Glomerular endothelial cell (primary cell): ENCODE results near the gene CCL7. TPM values are rescaled to one million over a fixed set of nuclear protein-coding genes. Genes with fewer than 3 reads are reported as not detected.
"Not testable (repeated sequence)": the region's sequence is repeated elsewhere in the genome, so short reads cannot be mapped to it uniquely, and the experiment has no call there.

Source experiments
- DNase-seq: peaks from one replicate; pipeline ENCODE4 v3.0.0-alpha.2; 2011; ENCODE audit warnings: low read depth, low spot score; ENCODE audit errors: extremely low read depth
- total RNA-seq: library from RNA; depleted of rRNA; stranded (reverse); fragments of >200 nt; gene quantifications from 2 replicates; pipeline ENCODE4 v1.2.3, GENCODE V29; 2015

The CCL7 gene
- total RNA-seq = 3.5 TPM in 1 of 2 replicates, not detected in the other

DNA sequence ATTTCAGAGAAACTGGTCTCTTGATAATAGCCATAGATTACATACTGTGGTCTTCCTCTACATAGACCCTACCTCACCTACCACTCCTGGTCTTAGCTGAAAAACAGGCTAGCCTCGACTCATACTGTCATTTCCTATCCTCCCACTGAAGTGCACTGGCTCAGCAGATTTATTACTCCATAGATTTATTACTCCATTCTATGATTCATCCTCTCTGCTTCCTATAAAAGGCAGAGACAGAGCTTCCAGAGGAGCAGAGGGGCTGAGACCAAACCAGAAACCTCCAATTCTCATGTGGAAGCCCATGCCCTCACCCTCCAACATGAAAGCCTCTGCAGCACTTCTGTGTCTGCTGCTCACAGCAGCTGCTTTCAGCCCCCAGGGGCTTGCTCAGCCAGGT lies at the start of gene CCL7:
Gene CCL7 (plus strand): TSS at position 253 of the 400 bp plus-strand sequence. CDS start 70 bp downstream, at position 323.
- DNase-seq = no peak

GRCh38 chr17:34220752-34221395 lies 49.1 kb upstream of the CCL7 start:
- no peak for DNase-seq

DNA sequence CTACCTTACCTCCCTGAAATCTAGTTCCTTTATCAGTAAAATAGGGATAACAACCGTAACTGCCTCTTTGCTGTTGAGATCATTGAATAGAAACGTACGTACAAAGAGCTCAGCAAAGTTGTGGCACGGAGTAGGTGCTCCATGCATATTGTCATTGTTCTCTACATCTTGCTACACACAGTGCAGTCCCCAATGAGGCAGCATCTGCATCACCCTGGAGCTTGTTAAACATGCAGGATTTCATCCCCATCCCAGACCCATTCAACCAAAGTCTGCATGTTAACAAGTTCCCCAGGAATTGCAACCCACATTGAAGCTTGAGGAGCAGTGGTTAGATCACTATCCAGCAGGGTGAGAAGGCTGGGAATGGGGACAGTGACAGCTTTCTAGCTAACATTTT lies 48.6 kb upstream of the CCL7 start:
- DNase-seq = no peak

GRCh38 chr17:34222722-34223497 lies 47.1 kb upstream of the CCL7 start:
- DNase-seq = no peak

DNA sequence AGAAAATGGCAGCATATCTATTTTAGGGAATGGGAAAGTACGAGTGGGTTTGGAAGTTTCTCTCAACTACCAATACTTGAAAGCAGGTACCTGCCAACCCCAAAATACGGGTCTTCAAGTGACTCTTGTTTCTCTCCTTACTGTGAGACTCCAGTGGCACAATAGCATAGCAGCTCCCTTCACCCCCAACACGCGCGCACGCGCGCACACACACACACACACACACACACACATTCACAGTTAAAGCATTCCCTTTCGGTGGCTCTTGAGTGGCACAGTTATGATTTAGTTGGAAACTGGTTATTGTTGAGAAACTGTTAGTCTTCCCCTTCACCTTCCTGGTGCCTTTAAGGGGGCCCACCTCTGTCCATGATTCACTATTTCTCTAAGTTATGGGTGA lies 45.0 kb upstream of the CCL7 start:
- DNase-seq = no peak

GRCh38 chr17:34226011-34226743 lies 43.8 kb upstream of the CCL7 start:
- DNase-seq = no peak

GRCh38 chr17:34226744-34227034 lies 43.3 kb upstream of the CCL7 start:
- no peak for DNase-seq

DNA sequence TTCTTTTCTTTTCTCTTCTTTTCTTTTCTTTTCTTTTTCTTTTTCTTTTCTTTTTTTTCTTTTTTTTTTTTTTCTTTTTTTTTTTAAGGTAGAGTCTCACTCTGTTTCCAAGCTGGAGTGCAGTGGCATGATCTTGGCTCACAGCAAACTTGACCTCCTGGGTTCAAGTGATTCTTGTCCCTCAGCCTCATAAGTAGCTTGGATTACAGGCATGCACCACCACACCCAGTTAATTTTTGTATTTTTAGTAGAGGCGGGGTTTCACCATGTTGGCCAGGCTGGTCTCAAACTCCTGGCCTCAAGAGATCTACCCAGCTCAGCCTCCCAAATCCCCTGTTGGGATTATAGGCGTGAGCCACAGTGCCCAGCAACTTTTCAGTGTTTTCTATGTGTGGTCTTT lies 42.7 kb upstream of the CCL7 start:
- not testable (repeated sequence) for DNase-seq

DNA sequence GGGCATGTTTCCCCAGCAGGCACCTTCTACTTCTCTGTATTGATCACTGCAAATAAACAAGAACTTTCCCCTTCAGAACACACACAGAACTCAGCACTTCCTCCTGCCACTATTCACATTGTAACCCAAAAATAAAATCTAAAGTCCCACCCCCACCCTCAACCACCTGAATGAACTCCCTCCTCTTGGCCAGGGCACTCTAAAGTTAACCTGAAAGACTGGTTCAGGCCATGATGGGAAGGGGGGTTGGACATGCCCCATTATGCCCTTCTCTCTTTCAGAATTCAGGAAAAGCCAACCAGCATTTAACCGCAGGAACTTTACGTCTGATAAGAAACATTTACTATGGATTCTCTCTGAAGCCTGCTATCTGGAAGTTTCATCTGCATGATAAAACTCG lies 42.3 kb upstream of the CCL7 start:
- DNase-seq = no peak

DNA sequence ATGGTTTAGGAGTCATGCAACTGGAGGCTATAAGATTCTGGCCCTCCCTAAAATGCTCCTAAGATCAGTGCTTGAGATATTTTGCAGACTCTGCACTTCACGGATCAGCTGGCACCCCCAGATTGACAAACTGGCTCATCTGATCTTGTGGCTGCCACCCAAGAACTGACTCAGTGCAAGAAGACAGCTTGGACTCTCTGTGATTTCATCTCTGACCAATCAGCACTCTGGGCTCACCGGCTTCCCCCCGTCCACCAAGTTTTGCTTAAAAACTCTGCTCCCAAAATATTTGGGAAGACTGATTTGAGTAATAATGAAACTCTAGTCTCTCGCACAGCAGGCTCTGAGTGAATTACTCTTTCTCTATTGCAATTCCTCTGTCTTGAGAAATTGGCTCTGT lies 41.2 kb upstream of the CCL7 start:
- no peak for DNase-seq

- DNase-seq = no peak
Measured at GRCh38 chr17:34230342-34230741, 39.7 kb upstream of the CCL7 start.

DNA sequence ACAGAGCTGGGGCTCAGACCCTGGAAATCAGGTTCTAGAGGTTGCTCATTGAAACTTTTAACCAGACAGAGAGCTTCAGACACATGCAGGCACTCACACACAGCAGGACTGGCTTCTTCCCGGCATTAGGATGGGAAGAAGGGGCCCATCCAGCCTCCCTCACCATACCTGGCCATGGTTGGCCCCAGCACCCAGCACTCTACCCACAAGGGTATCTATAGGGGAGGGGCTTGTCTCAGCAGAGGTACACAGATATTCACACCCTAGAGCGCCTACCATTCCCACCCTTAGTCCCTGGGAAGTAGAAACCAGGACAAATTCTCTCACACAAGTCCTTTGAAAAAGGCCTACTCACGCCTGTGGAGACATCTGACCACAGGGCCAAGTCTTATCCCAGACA lies 35.4 kb upstream of the CCL7 start:
- DNase-seq = no peak

- no peak for DNase-seq
Measured at GRCh38 chr17:34235389-34236028, 34.5 kb upstream of the CCL7 start.

- DNase-seq = no peak
Measured at GRCh38 chr17:34236281-34236892, 33.6 kb upstream of the CCL7 start.

DNA sequence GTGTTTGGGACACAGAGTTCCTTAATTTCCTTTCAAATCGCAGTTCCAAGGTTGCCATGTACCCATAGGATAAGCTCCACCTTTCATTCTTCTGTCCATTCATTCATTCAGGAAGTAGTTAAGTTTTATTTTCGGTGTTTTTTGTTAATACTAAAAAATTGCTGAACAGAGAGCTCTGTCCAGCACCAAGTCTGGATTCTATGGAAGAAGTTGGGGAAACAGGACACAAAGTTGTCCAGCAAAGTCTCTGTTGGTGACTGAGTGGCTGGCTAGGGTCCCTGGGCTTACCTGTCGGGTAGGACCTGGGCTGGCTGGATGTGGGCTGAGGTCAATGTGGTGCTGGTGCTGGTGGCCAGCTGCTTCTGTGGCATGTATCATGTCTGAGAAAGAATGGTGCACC lies 32.6 kb upstream of the CCL7 start:
- no peak for DNase-seq

- no peak for DNase-seq
Measured at GRCh38 chr17:34241062-34241461, 29.0 kb upstream of the CCL7 start.

GRCh38 chr17:34242587-34243363 lies 27.2 kb upstream of the CCL7 start:
- no peak for DNase-seq

DNA sequence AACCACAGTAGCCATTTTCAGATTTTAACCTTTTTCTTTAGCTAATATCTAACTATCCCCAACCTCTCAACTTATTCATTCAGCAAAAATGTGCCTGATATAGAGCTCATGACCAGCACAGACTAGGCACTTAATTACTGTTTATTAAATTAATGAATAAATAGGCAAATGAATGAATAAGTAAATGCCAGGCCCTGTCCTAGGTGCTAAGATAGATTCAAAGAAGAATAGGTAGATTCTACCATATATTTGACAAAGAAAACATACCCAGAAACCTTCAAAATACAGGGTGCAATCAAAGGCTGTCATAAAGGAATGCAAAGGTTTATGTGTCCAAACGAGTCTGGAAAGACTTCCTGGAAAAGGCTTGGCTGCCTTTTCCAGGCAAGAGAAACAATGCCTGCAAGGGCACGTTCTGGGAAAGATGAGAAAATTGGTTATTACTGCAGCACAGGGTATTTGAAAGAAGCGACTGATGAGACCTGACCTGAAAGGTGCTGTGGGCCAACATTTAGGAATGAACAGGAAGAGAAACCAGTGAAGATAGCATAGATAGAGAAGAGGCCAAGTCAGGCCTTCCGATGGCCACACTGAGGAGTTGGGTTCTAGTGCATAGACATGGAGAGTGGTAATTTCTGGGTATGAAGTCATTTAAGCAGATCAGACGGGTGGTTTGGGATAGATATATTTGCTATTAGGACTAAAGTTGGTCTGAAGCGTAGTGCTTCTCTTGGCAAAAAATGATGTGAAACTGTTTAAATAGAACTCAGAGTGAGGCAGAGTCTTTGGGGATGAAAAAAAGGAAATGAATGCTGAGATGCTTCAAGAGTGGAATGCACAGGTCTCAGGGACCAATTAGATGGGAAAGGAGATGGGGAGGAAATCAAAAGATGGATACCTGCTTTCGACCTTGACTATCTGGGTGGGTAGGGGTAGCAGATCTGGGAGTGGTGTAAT lies 26.4 kb upstream of the CCL7 start:
- DNase-seq = no peak

DNA sequence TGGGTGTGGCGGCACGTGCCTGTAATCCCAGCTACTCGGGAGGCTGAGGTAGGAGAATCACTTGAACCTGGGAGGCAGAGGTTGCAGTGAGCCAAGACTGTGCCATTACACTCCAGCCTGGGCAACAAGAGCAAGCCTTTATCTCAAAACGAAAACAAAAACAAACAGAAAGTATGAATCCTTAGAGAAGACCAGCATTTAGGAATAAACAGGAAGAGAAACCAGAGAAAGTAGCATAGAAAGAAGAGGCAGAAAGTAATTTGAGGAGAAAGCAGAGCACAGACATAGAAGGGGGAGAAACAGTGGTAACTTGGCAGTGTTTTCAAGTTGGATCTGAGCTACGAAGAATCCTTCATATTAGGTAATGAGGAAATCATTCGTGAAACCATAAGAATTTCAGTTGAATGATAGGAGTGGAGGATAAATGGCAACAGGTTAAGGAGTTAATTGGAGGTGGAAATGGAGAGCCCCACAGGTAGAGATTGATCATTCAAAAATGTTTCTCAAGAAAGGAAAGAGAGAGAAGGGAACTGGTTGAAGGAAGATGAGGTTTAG lies 24.6 kb upstream of the CCL7 start:
- no peak for DNase-seq
